ENCODE measurements around the gene CRACR2B.

GRCh38 chr11:819943-820649, 7.6 kb upstream of the CRACR2B start:
- no peak for TF ChIP-seq CTCF (IDR thresholded peaks at IDR 0.05)
- TF ChIP-seq POLR2A (IDR thresholded peaks at IDR 0.05): peak; percentile 82

Data from transverse colon (tissue), 3 donors.